Bronchial smooth muscle cell (primary cell): Measurements from ENCODE around the gene LRRC59. TPM values are rescaled to one million over a fixed set of nuclear protein-coding genes. Genes with fewer than 3 reads are reported as not detected.

Experiments
- total RNA-seq: library from RNA; depleted of rRNA; stranded (reverse); fragments of >200 nt; gene quantifications from 2 replicates; pipeline ENCODE4 v1.2.1, GENCODE V29; 2014

Gene LRRC59
- 84.9 and 86.1 TPM in 2 replicates for total RNA-seq

GRCh38 chr17:50397111-50397918 lies at the start of gene LRRC59:
Gene LRRC59, minus strand, starts transcription at chr17:50397523. Its CDS starts 206 bp downstream, at chr17:50397317.

GRCh38 chr17:50425682-50426471 lies 28.6 kb upstream of the LRRC59 start, which contains the start of gene ACSF2:
Gene ACSF2, plus strand, starts transcription at chr17:50426218. Its CDS starts 44 bp downstream, at chr17:50426262.

GRCh38 chr17:50372758-50373556 lies 24.4 kb downstream of the LRRC59 start, which contains the start of the genes EME1 and MRPL27:
Gene EME1, plus strand, starts transcription at chr17:50373229. Its CDS starts 1,980 bp downstream, at chr17:50375209.
Gene MRPL27, minus strand, starts transcription at chr17:50373184. Its CDS starts 14 bp downstream, at chr17:50373170.

GRCh38 chr17:50345432-50346312 lies 51.7 kb downstream of the LRRC59 start, which contains the start of gene XYLT2:
Gene XYLT2, plus strand, starts transcription at chr17:50346126. Its CDS starts 15 bp downstream, at chr17:50346141.

Other genes starting within 250 kb of the LRRC59 start
- 37.4 and 44.1 TPM in 2 replicates for gene PPP1R9B, start 246.8 kb downstream of the LRRC59 start, total RNA-seq
- 0.26 and 0.47 TPM in 2 replicates for gene SGCA, start 231.5 kb downstream of the LRRC59 start, total RNA-seq
- gene COL1A1, start 195.9 kb downstream of the LRRC59 start, total RNA-seq, result 1,180 and 1,635 TPM in 2 replicates
- gene TMEM92, start 123.1 kb downstream of the LRRC59 start, total RNA-seq, result 0.09 and 0.16 TPM in 2 replicates
- 37.4 and 45.2 TPM in 2 replicates for gene XYLT2, start 51.4 kb downstream of the LRRC59 start, total RNA-seq
- gene MRPL27, start 24.3 kb downstream of the LRRC59 start, total RNA-seq, result 62.3 and 77.3 TPM in 2 replicates
- 0.52 and 0.79 TPM in 2 replicates for gene EME1, start 24.3 kb downstream of the LRRC59 start, total RNA-seq
- 47.8 and 57.2 TPM in 2 replicates for gene ACSF2, start 28.7 kb upstream of the LRRC59 start, total RNA-seq
- not detected in 2 replicates for gene CHAD, start 71.4 kb upstream of the LRRC59 start, total RNA-seq
- 20.1 and 21.3 TPM in 2 replicates for gene RSAD1, start 81.3 kb upstream of the LRRC59 start, total RNA-seq
- 1.3 and 2.6 TPM in 2 replicates for gene MYCBPAP, start 110.9 kb upstream of the LRRC59 start, total RNA-seq
- not detected in 2 replicates for gene EPN3, start 135.2 kb upstream of the LRRC59 start, total RNA-seq
- gene SPATA20, start 149.7 kb upstream of the LRRC59 start, total RNA-seq, result 58.0 and 67.0 TPM in 2 replicates
- gene CACNA1G, start 163.2 kb upstream of the LRRC59 start, total RNA-seq, result 0.32 and 1.0 TPM in 2 replicates
- gene ABCC3, start 237.4 kb upstream of the LRRC59 start, total RNA-seq, result 1.8 and 2.5 TPM in 2 replicates